ENCODE results near the gene PRDM11.

DNA sequence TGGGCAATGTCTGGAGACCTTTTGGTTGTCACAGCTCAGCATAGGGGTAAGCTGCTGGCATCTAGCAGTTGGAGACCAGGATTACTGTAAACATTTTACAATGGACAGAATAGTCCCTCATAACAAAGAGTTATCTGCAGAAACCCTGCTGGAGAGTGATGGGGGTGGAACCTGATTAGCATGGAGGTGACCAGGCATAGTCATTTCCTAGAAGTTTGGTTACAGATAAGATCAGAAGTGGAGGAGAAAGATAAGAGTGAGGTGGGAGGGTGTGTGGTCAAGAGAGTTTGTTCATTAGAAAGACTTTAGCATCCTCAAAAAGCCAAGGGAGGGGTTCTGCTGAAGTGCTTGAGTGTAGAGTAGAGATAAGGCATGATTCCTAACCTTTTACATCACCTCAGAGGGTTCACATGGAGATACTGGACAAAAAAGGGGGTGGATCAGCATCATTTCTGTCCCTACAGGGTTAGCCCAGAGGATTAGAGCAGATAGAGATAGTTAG lies 38.8 kb downstream of the PRDM11 start:
- TF ChIP-seq, protein P1, sequence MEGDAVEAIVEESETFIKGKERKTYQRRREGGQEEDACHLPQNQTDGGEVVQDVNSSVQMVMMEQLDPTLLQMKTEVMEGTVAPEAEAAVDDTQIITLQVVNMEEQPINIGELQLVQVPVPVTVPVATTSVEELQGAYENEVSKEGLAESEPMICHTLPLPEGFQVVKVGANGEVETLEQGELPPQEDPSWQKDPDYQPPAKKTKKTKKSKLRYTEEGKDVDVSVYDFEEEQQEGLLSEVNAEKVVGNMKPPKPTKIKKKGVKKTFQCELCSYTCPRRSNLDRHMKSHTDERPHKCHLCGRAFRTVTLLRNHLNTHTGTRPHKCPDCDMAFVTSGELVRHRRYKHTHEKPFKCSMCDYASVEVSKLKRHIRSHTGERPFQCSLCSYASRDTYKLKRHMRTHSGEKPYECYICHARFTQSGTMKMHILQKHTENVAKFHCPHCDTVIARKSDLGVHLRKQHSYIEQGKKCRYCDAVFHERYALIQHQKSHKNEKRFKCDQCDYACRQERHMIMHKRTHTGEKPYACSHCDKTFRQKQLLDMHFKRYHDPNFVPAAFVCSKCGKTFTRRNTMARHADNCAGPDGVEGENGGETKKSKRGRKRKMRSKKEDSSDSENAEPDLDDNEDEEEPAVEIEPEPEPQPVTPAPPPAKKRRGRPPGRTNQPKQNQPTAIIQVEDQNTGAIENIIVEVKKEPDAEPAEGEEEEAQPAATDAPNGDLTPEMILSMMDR (conservative IDR thresholded peaks at IDR 0.05; ENCODE audit: low read length) = no peak
- TF ChIP-seq EZH2phosphoT487 (IDR thresholded peaks at IDR 0.05; ENCODE audit: borderline replicate concordance, low read depth, low read length) = no peak

Measured in OCI-LY7 (cell line).